H9 (cell line): ENCODE measurements around the gene MTO1. TPM values are rescaled to one million over a fixed set of nuclear protein-coding genes. Genes with fewer than 3 reads are reported as not detected.

Experiments used
- DNase-seq: peaks from one replicate; pipeline ENCODE4 v3.0.0-alpha.2; 2017
- H2AFZ ChIP-seq: one replicate; pipeline ENCODE4 v1.6.1; 2013; ENCODE audit warnings: mild to moderate bottlenecking, low read length, control low read depth, moderate library complexity
- H2AK5ac ChIP-seq: 2 replicates; pipeline ENCODE4 v1.6.1; 2013; ENCODE audit warnings: low read length, control low read depth, mixed read lengths; ENCODE audit not compliant: insufficient read length
- H2BK120ac ChIP-seq: one replicate; pipeline ENCODE4 v1.6.1; 2013; ENCODE audit warnings: low read depth, mild to moderate bottlenecking, low read length, control low read depth, inconsistent platforms; ENCODE audit not compliant: poor library complexity, severe bottlenecking
- H2BK12ac ChIP-seq: 2 replicates; pipeline ENCODE4 v1.6.1; 2013; ENCODE audit warnings: low read length, control low read depth, mixed read lengths, low read depth; ENCODE audit not compliant: insufficient read length
- H2BK15ac ChIP-seq: 2 replicates; pipeline ENCODE4 v1.6.1; 2013; ENCODE audit warnings: low read depth, low read length, control low read depth
- H2BK20ac ChIP-seq: one replicate; pipeline ENCODE4 v1.6.1; 2013; ENCODE audit warnings: low read depth, mild to moderate bottlenecking, low read length, control low read depth, inconsistent platforms; ENCODE audit not compliant: poor library complexity, severe bottlenecking
- H2BK5ac ChIP-seq: 2 replicates; pipeline ENCODE4 v1.6.1; 2013; ENCODE audit warnings: low read length, control low read depth, mixed read lengths; ENCODE audit not compliant: insufficient read length
- H3K14ac ChIP-seq: 2 replicates; pipeline ENCODE4 v1.6.1; 2013; ENCODE audit warnings: low read length, control low read depth; ENCODE audit not compliant: insufficient read depth
- H3K18ac ChIP-seq: 2 replicates; pipeline ENCODE4 v1.6.1; 2013; ENCODE audit warnings: low read depth, mild to moderate bottlenecking, mixed read lengths, low read length, control low read depth; ENCODE audit not compliant: insufficient read length
- H3K23ac ChIP-seq: 2 replicates; pipeline ENCODE4 v1.6.1; 2013; ENCODE audit warnings: low read length, control low read depth, mixed read lengths, low read depth; ENCODE audit not compliant: insufficient read length
- H3K23me2 ChIP-seq: 2 replicates; pipeline ENCODE4 v1.6.1; 2013; ENCODE audit warnings: low read depth, mild to moderate bottlenecking, mixed read lengths, low read length, control low read depth; ENCODE audit not compliant: insufficient read length, poor library complexity, severe bottlenecking
- H3K27ac ChIP-seq: 2 replicates; pipeline ENCODE4 v1.5.1; 2013; ENCODE audit warnings: low read length, control low read depth, mixed read lengths, low read depth; ENCODE audit not compliant: insufficient read length
- H3K27me3 ChIP-seq: 2 replicates; pipeline ENCODE4 v1.6.1; 2013; ENCODE audit warnings: low read length, control low read depth, inconsistent platforms; ENCODE audit not compliant: insufficient read depth
- H3K4ac ChIP-seq: 2 replicates; pipeline ENCODE4 v1.6.1; 2013; ENCODE audit warnings: low read depth, mild to moderate bottlenecking, control low read depth, inconsistent platforms, low read length, moderate library complexity
- H3K4me1 ChIP-seq: 2 replicates; pipeline ENCODE4 v1.6.1; 2013; ENCODE audit warnings: low read length, control low read depth, inconsistent platforms; ENCODE audit not compliant: insufficient read depth
- H3K4me2 ChIP-seq: 2 replicates; pipeline ENCODE4 v1.6.1; 2013; ENCODE audit warnings: low read length, control low read depth, mixed read lengths; ENCODE audit not compliant: insufficient read length, insufficient read depth
- H3K56ac ChIP-seq: 2 replicates; pipeline ENCODE4 v1.6.1; 2013; ENCODE audit warnings: low read depth, mild to moderate bottlenecking, mixed read lengths, low read length, control low read depth; ENCODE audit not compliant: insufficient read length
- H3K79me1 ChIP-seq: 2 replicates; pipeline ENCODE4 v1.6.1; 2013; ENCODE audit warnings: low read depth, mild to moderate bottlenecking, moderate library complexity, low read length, control low read depth, inconsistent platforms; ENCODE audit not compliant: insufficient read depth, poor library complexity, severe bottlenecking
- H3K79me2 ChIP-seq: 2 replicates; pipeline ENCODE4 v1.6.1; 2013; ENCODE audit warnings: low read length, control low read depth, inconsistent platforms; ENCODE audit not compliant: insufficient read depth
- H3K9ac ChIP-seq: 2 replicates; pipeline ENCODE4 v1.6.1; 2013; ENCODE audit warnings: low read length, control low read depth, mixed read lengths; ENCODE audit not compliant: insufficient read length; ENCODE audit errors: extremely low read depth
- H3K9me3 ChIP-seq: one replicate; pipeline ENCODE4 v1.6.1; 2013; ENCODE audit warnings: low read depth, low read length, inconsistent platforms; ENCODE audit not compliant: control insufficient read depth
- H3T11ph ChIP-seq: one replicate; pipeline ENCODE4 v1.6.1; 2013; ENCODE audit warnings: mild to moderate bottlenecking, low read length, control low read depth, inconsistent platforms
- H4K20me1 ChIP-seq: one replicate; pipeline ENCODE4 v1.6.1; 2013; ENCODE audit not compliant: control insufficient read depth, insufficient read length, insufficient read depth
- H4K5ac ChIP-seq: 2 replicates; pipeline ENCODE4 v1.6.1; 2013; ENCODE audit warnings: low read depth, mild to moderate bottlenecking, mixed read lengths, low read length, control low read depth; ENCODE audit not compliant: insufficient read length
- H4K8ac ChIP-seq: replicated peaks from 2 replicates; pipeline ENCODE4 v1.6.1; 2013; ENCODE audit warnings: low read length, control low read depth, mixed read lengths, low read depth; ENCODE audit not compliant: insufficient read length
- H4K91ac ChIP-seq: 2 replicates; pipeline ENCODE4 v1.6.1; 2013; ENCODE audit warnings: low read depth, mild to moderate bottlenecking, moderate library complexity, mixed read lengths, low read length, control low read depth; ENCODE audit not compliant: insufficient read length
- H3K27ac Mint-ChIP-seq, 3 experiments: 2 replicates in 2 of 3; 3 replicates in 1 of 3; pipeline ENCODE4 v1.8.0; 2020 to 2021; ENCODE audit warnings: mixed read lengths in 3 of 3, mild to moderate bottlenecking in 1 of 3, moderate library complexity in 1 of 3
- H3K27me3 Mint-ChIP-seq: 2 replicates; pipeline ENCODE4 v1.8.0; 2021; ENCODE audit warnings: low read depth, mild to moderate bottlenecking, moderate library complexity, mixed read lengths
- H3K36me3 Mint-ChIP-seq, 3 experiments: 2 replicates in 2 of 3; 3 replicates in 1 of 3; pipeline ENCODE4 v1.8.0; 2020 to 2021; ENCODE audit warnings: low read depth in 3 of 3, mixed read lengths in 3 of 3; ENCODE audit not compliant: insufficient read depth in 1 of 3
- H3K4me1 Mint-ChIP-seq, 2 experiments: 2 replicates each; pipeline ENCODE4 v1.8.0; 2020; ENCODE audit warnings: mixed read lengths in 2 of 2
- H3K4me3 Mint-ChIP-seq, 2 experiments: 2 replicates in 1 of 2; 3 replicates in 1 of 2; pipeline ENCODE4 v1.8.0; 2020 to 2021; ENCODE audit warnings: mild to moderate bottlenecking in 2 of 2, mixed read lengths in 2 of 2, moderate library complexity in 1 of 2
- H3K9me3 Mint-ChIP-seq, 2 experiments: 2 replicates in 1 of 2; 3 replicates in 1 of 2; pipeline ENCODE4 v1.8.0; 2020; ENCODE audit warnings: mild to moderate bottlenecking in 2 of 2, mixed read lengths in 2 of 2, moderate library complexity in 1 of 2
- WGBS: extraction: QIAGEN DNeasy Blood & Tissue Kit; methylation state at CpG from one replicate; pipeline ENCODE4 v1.1.7; 2013; ENCODE audit warnings: missing lambda C conversion rate, low lambda C conversion rate, mixed read lengths; ENCODE audit not compliant: insufficient read length; ENCODE audit errors: extremely low coverage; 5-methylcytosine and 5-hydroxymethylcytosine counted together
- total RNA-seq: library from RNA; stranded (reverse); gene quantifications from 2 replicates; pipeline ENCODE4 v1.2.1, GENCODE V29; 2021
- TF ChIP-seq, protein P1 (sequence below): fragments of 200-600 bp; sonication (generic); conservative IDR thresholded peaks from 3 replicates; pipeline ENCODE4 v1.8.0; 2021; ENCODE audit warnings: antibody characterized with exemption, mild to moderate bottlenecking

Gene MTO1
- total RNA-seq, 1 experiment from 2014 or later = 27.8 TPM

DNA sequence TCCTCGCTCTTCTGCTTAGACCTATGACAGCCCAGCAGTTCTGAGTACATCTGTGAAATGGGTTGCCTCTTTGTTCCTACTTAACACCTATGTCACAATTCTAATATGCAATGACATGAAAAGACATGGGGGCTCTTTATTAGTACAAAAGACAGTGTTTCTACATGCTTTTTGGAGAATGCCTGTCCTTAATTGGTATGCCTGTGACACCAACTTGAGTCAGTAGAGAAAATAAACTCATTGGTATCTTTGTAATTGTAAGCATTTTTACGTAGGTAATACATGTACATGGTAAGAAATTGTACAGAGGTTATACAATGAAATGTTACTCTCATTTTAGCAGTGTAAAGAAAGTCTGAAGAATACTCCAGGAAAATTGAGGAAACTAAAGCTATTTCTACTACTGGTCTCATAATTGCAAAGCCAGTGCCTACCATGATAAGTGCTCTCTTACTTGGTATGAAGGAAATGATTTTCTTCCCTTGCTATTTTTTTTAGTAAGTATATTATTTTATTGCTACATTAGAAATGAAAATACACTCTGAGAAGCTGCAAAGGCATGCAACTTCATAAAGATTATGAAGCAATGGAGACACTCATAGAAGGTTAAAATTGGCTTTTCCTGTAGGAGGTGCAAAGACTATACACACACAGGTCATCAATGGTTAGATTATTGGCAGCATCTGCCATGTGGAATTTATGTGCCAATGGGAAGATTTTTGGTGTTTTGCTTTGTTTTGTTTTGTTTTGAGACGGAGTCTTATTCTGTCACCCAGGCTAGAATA lies 64.2 kb downstream of the MTO1 start:
- no peak overlapping the region for H3K4me2 ChIP-seq
- no peak overlapping the region for H3K23ac ChIP-seq
- no peak overlapping the region for H2BK15ac ChIP-seq
- H2BK12ac ChIP-seq = no peak overlapping the region
- no peaks in the 10 kb centered on the region for H3K4me1 ChIP-seq
- H2AFZ ChIP-seq = no peak overlapping the region
- H3K27me3 ChIP-seq = no peaks in the 10 kb centered on the region
- H3K23me2 ChIP-seq = peaks cover 3% of the 10 kb centered on the region
- TF ChIP-seq, protein P1, sequence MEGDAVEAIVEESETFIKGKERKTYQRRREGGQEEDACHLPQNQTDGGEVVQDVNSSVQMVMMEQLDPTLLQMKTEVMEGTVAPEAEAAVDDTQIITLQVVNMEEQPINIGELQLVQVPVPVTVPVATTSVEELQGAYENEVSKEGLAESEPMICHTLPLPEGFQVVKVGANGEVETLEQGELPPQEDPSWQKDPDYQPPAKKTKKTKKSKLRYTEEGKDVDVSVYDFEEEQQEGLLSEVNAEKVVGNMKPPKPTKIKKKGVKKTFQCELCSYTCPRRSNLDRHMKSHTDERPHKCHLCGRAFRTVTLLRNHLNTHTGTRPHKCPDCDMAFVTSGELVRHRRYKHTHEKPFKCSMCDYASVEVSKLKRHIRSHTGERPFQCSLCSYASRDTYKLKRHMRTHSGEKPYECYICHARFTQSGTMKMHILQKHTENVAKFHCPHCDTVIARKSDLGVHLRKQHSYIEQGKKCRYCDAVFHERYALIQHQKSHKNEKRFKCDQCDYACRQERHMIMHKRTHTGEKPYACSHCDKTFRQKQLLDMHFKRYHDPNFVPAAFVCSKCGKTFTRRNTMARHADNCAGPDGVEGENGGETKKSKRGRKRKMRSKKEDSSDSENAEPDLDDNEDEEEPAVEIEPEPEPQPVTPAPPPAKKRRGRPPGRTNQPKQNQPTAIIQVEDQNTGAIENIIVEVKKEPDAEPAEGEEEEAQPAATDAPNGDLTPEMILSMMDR = no peak
- no peak overlapping the region for H2BK5ac ChIP-seq
- no peak overlapping the region for H3K4ac ChIP-seq
- no peak overlapping the region for H3K4me3 Mint-ChIP-seq
- no peak overlapping the region for H3K14ac ChIP-seq
- H4K5ac ChIP-seq = no peak overlapping the region
- no peak overlapping the region for H3K56ac ChIP-seq
- no peak overlapping the region for H2AK5ac ChIP-seq
- H4K91ac ChIP-seq = no peak overlapping the region
- no peaks in the 10 kb centered on the region for H3K9me3 ChIP-seq
- H3K79me1 ChIP-seq = no peaks in the 10 kb centered on the region
- peaks cover 7 to 13% of the 10 kb centered on the region in 2 experiments for H3K4me1 Mint-ChIP-seq
- H3K27me3 Mint-ChIP-seq = peaks cover 2% of the 10 kb centered on the region
- H3K36me3 Mint-ChIP-seq = peaks cover 3 to 4% (median 3%) of the 10 kb centered on the region in 3 experiments; a peak in 6 of 7 replicates
- H4K20me1 ChIP-seq = no peaks in the 10 kb centered on the region
- peaks cover 3% of the 10 kb centered on the region in 2 experiments; a peak in 3 of 5 replicates for H3K9me3 Mint-ChIP-seq
- no peak overlapping the region for H4K8ac ChIP-seq
- no peak overlapping the region for H3K27ac ChIP-seq
- WGBS = no CpG with 5 or more reads among the region's 3 CpGs
- peaks cover under 1% of the 10 kb centered on the region; the same call in 1 of the 2 replicates for H3K79me2 ChIP-seq
- no peak overlapping the region for H2BK120ac ChIP-seq
- no peak overlapping the region for H3K18ac ChIP-seq
- no peak for DNase-seq
- no peak overlapping the region for H3K27ac Mint-ChIP-seq
- no peak overlapping the region for H3T11ph ChIP-seq
- no peak overlapping the region for H2BK20ac ChIP-seq
- H3K9ac ChIP-seq = no peak overlapping the region
